Measurements from ENCODE around the gene KLHL11.

KLHL11 gene

GRCh38 chr17:41895617-41896016 is 30.4 kb upstream of the KLHL11 start:
- TF ChIP-seq, protein P1, sequence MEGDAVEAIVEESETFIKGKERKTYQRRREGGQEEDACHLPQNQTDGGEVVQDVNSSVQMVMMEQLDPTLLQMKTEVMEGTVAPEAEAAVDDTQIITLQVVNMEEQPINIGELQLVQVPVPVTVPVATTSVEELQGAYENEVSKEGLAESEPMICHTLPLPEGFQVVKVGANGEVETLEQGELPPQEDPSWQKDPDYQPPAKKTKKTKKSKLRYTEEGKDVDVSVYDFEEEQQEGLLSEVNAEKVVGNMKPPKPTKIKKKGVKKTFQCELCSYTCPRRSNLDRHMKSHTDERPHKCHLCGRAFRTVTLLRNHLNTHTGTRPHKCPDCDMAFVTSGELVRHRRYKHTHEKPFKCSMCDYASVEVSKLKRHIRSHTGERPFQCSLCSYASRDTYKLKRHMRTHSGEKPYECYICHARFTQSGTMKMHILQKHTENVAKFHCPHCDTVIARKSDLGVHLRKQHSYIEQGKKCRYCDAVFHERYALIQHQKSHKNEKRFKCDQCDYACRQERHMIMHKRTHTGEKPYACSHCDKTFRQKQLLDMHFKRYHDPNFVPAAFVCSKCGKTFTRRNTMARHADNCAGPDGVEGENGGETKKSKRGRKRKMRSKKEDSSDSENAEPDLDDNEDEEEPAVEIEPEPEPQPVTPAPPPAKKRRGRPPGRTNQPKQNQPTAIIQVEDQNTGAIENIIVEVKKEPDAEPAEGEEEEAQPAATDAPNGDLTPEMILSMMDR (IDR thresholded peaks at IDR 0.05), result no peak

DNA sequence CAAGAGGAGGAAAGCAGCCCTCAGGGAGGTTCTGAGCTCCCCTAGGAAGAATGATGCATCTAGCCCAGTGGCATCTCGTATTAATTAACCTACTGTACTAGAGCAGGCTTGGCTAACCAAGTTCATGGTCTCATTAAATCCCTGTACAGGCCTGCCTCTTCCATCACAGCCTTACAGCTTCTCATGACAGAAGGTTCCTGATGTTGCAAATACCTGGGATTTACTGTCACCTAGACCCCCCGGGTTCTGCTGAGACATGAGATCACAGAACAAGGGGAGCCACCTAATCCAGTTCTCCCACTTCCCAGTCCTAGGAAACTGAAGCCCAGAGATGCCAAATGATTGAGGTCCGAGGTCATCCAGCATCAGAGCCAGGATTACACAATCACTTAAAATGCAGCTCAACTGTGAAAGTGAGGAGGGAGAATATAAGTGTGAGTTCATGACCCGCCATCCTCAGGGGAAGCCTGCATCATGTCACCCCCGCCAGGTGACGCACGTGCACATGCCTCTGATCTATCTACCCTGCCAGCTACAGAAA is 29.6 kb upstream of the KLHL11 start:
- TF ChIP-seq, protein P1 (IDR thresholded peaks at IDR 0.05), result no peak

DNA sequence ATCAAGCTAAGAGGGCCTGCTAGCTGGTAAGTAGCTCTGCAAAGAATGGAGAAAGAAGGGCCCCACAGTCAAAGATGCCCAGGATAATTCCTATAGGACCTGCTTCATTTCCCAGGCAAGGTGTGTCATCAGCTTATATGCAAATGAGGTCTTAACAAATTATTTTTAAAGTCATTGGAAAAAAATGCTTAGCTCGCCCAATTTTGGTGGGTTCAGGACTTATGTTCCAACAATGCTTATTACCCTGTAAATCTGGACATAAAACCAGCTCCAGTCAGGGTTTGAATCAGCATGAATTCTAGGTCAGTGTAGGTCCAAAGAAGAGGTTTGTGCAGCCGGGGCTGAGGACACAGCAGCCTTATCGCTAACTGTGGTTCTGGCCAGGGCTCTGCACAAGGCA is 28.2 kb upstream of the KLHL11 start:
- TF ChIP-seq, protein P1 (IDR thresholded peaks at IDR 0.05), result no peak

DNA sequence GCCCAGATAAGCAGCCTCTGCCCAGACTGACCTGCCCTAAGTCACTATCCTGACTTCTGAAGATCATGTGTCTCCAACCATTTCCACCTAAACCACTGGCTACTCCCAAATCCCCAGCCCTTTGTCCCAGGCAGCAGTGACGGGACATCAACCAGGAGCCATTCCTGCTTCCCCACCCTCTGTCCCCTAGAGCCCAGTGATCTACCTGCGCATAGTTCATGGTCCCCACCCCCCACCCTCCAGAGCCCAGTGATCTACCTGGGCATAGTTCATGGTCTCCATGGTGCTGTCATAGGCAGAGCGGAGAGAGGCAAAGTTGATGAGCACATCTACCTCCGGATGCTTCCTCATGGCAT is 26.8 kb upstream of the KLHL11 start:
- TF ChIP-seq, protein P1 (IDR thresholded peaks at IDR 0.05), result no peak

GRCh38 chr17:41891135-41892020 is 26.2 kb upstream of the KLHL11 start:
- TF ChIP-seq, protein P1 (IDR thresholded peaks at IDR 0.05), result no peak

DNA sequence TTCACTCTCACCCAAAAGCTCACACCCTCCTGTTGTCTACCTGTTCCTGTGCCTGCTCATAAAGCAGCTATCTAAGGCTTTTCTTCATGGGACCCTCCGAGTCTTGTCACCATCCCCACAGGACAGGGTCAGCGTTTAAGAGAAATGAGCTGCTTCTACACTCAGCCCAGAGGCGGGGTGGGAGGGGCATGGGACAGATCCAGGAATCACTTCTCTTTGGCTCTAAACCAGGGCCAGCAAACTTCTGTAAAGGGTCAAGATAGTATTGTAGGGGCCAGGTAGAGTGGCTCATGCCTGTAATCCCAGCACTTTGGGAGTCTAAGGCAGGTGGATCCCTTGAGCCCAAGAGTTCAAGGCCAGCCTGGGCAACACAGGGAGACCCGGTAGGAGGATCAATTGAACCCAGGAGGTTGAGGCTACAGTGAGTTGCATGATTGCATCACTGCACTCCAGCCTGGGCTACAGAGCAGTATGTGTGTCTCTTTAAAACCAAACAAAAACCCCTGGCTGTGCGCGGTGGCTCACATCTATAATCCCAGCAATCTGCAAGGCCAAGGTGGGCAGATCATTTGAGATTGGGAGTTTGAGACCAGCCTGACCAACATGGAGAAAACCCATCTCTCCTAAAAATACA is 23.2 kb upstream of the KLHL11 start:
- TF ChIP-seq, protein P1 (IDR thresholded peaks at IDR 0.05), result no peak

DNA sequence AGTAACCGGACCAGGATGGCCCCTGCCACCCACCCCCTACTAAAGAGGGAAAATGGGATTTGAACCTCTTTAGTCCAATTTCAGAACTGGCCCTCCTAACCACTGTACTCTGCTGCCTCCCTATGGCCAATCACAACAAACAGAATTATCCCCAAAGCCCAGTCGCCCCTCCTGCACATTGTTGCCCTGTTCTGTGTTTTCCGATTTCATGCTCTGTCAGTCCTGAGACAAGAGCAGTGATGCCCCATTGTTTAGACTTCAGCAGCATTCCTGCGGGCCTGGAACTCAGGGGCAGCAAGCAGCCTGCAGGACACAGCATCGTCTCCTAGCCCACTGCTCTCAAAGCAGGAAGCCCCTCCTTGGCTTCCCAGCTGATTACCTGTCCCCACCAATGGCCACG is 20.5 kb upstream of the KLHL11 start:
- TF ChIP-seq, protein P1 (IDR thresholded peaks at IDR 0.05), result no peak; the same call in 1 of the 2 replicates
